D721Med (cell line): ENCODE results near the gene CRK.

Experiments
- DNase-seq: peaks from one replicate; pipeline ENCODE4 v3.0.0; 2011; ENCODE audit warnings: low spot score; ENCODE audit not compliant: insufficient read length
- FAIRE-seq: peaks from 2 replicates; lab custom pipeline; 2011; peaks lifted over from hg19 to GRCh38; lab: Jason Lieb, UNC
- TF ChIP-seq, protein P1 (sequence below): IDR thresholded peaks from 2 replicates; pipeline ENCODE4 v1.5.1; 2012; ENCODE audit warnings: mild to moderate bottlenecking, control low read depth; ENCODE audit not compliant: insufficient read depth; ENCODE audit errors: missing control alignments

The CRK gene

DNA sequence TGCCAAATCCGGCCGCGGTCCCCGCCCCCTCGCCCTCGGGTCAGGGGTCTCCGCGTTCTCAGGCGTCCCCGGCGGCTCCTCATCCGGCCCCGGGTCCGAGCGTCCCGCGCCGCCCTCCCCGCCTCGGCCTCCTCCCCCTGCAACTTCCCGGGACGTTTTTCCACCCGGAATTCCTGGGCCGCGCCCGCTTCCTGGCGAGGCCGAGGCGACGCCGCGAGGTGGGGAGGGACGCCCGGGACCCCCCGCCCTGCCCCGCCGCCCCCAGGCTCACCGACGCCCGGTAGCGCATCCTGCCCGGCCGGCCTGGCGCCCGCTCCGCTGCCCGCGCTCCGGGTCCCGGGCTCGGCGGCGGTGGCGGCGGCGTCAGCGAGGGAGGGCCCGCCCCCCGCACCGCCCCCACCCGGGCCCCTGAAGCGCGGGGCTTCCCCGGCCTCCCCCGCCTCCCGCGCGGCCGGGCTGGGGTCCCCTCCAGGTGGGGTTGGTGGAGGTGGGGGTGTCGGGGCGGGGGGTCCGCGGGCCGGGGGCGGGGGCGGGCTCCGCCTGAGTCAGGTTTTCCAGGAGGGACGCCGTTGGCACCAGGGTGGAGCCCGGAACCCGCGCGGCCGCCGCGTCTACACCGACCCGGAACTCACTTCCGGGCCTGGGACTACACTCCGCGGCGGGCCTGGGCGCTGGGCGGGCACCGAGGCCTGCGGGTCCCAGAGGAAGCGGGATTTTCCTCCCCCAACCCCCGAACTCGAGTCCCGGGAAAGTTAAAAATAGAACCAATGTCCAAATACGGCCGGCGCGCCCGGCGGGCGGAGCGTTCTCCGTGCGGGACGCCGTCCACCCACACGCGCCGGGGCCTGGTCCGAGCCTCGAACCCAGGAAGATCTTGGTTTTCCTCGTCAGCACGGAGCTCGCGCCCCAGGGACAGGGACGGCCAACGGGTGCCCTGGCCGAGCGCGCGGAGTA is 29.7 kb upstream of the CRK start:
- TF ChIP-seq, protein P1, sequence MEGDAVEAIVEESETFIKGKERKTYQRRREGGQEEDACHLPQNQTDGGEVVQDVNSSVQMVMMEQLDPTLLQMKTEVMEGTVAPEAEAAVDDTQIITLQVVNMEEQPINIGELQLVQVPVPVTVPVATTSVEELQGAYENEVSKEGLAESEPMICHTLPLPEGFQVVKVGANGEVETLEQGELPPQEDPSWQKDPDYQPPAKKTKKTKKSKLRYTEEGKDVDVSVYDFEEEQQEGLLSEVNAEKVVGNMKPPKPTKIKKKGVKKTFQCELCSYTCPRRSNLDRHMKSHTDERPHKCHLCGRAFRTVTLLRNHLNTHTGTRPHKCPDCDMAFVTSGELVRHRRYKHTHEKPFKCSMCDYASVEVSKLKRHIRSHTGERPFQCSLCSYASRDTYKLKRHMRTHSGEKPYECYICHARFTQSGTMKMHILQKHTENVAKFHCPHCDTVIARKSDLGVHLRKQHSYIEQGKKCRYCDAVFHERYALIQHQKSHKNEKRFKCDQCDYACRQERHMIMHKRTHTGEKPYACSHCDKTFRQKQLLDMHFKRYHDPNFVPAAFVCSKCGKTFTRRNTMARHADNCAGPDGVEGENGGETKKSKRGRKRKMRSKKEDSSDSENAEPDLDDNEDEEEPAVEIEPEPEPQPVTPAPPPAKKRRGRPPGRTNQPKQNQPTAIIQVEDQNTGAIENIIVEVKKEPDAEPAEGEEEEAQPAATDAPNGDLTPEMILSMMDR: no peak
- DNase-seq (no peak), FAIRE-seq (no peak)

DNA sequence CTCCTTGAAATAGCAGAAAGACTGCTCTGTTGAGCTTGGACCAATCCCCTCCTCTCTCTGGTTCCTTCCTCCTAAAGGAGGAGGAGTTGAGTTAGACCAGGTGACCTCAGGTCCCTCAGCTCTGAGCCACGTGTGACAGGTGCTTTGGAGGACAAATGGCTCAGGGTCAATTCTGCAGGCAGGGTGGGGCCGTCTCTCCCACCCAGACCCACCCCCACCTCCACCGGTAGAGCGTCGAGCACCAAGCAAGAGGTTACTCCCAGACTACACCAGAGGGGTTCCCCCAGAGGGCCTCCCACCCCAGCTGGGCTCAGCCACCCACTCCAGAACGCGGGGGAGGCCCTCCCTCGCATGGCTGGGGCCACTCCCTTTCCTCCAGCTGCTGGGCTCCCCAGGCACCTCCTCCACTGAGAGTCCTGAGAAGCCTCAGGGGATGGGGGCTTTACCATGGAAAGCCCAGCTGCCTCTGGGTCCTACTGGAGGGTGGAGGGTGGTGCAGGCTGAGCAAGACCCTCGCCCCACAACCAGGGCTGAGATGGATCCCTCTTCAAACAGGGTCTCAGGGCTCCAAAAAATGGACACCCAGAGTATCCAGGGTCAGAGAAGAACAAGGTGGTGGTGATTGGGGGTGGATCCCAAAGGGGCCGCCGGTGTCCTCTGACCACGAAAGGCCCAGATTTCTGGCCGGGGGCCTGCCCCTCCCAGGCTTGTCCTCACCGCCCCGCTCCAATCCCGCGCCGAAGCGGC is 28.8 kb upstream of the CRK start:
- peak; percentile 59 for DNase-seq
- no peak for FAIRE-seq
- TF ChIP-seq, protein P1: no peak

DNA sequence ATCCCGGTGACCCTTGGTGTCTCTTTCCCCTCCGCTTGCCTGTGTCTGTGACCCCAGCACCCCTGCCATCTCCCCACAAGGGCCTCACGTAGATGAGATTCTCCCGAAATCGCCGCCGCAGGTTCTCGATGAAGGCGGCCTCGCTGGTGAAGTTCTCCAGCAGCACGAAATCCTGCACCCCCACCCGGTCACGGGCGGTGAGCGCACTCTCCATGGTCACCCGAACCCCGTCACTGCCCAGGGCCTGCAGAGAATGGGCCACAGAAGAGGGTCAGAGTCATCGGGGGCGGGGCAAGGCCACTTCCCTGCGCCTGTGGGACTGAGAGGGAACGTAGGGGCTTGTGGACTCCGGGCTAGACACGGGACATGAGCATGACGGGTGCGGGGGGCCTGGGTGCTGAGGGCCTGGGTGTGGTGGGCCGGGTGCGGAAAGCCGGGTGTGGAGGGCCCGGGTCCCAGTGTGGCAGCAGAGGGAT is 28.1 kb upstream of the CRK start:
- TF ChIP-seq, protein P1: no peak
- no peak for DNase-seq
- FAIRE-seq: no peak

DNA sequence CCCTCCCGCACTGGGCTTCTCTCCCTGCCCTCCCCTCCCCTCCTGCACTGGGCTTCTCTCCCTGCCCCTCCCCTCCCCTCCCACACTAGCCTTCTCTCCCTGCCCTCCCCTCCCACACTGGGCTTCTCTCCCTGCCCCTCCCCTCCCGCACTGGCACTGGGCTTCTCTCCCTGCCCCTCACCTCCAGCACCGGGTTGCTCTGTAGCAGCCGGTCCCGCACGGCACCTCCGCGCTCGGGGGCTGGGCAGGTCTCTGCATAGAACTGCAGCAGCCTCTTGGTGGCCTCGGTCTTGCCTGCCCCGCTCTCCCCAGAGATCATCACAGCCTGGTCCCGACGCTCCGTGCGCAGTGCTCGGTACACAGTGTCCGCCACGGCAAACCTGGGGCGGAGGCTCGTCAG is 26.6 kb upstream of the CRK start:
- TF ChIP-seq, protein P1: no peak
- no peak for DNase-seq

DNA sequence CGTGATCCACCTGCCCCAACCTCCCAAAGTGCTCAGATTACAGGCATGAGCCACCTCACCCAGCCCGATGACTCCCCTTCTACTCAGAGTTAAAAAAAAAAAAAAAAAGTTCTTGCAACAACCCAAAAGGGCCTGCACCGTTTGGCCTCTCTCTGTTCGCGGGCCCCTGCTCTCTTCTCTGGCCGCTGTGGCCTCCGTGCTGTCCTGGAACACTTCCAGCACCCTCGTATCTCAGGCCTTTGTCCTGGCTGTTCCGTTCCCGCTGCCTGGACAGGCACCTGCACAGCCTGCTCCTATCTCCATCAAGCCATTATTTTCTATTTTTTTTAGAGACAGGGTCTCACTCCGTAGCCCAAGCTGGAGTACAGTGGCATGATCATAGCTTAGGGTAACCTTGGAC is 25.7 kb upstream of the CRK start:
- FAIRE-seq (no peak), DNase-seq (no peak)
- TF ChIP-seq, protein P1: no peak

More for the DNA sequence above, 26.6 kb upstream of the CRK start:
- no peak for FAIRE-seq

DNA sequence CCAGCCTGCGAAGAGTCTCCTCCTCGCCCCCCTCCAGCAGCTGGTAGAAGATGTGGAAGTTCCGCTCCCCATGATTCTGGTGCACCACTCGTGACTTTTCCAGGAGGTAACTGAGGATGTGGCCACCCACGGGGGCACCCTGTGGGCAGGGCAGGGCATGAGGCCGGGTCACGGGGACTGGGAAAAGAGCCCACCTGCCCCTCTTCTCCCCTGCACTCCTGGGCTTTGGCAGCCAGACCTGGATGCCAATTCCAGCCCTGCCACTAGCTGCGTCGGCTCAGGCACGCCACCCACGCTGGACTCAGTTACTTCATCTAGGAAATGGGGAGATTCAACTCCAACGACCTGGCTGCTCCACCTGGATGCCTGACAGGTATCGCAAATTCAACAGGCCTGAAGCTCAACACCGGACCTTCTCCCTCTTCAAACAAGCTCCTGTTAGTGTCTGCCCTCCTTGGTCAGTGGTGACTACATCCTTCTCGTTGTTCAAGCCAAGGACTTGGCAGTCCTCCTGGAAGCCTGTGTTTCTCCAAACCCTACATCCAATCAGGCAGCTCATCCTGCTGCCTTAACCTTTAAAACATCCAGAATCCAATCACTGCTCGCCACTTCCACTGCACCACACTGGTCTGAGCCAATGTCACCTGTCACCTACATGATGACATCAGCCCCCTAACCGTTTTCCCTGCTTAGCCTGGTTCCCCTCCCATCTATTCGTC is 24.9 kb upstream of the CRK start:
- DNase-seq: no peak
- TF ChIP-seq, protein P1: no peak
- no peak for FAIRE-seq
